ENCODE data around the gene NDUFB8. TPM values are rescaled to one million over a fixed set of nuclear protein-coding genes. Genes with fewer than 3 reads are reported as not detected.

The NDUFB8 gene
- total RNA-seq, 2 donors from 2014 or later, result 356 to 364 TPM

GRCh38 chr10:100510533-100511308 lies 18.9 kb downstream of the NDUFB8 start:
- intact Hi-C loops (cut with DNase I), result loop anchor here in 1 of 2 donors (5.0 kb wide), 1 partner anchor 173 kb away; no protein-coding TSS in a partner anchor
- DNase-seq, result no peak
- ATAC-seq, result peak; percentile 42 to 64

DNA sequence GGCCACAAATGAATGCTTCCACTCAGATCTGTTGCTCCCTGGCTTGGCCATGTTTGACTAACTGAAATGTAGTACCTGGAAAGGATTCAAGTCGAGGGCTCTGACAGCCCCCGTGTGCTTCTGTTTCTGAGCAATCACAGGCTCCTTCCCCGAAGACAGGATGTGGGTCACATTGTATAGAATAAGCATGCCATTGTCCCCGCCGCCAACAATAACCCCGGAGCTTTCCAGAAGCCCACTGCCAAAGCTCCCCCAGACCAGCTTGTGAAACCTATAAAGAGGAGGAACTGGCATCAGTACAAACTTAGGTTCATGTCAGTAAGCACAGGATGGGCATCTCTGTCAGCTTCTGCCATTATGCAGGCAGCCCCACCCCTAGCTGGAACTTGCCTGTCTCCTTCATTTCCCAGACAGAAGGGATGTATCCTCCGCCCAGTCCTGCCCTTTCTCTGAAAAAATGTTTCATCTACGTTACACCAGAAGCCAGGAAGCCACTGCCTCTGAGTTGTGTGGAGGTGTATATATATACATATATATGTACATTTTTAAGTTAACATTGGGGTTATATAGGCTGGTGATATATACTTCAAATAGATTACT lies 20.3 kb downstream of the NDUFB8 start:
- intact Hi-C loops (cut with DNase I), result no loop called here
- DNase-seq (no peak), ATAC-seq (no peak)

DNA sequence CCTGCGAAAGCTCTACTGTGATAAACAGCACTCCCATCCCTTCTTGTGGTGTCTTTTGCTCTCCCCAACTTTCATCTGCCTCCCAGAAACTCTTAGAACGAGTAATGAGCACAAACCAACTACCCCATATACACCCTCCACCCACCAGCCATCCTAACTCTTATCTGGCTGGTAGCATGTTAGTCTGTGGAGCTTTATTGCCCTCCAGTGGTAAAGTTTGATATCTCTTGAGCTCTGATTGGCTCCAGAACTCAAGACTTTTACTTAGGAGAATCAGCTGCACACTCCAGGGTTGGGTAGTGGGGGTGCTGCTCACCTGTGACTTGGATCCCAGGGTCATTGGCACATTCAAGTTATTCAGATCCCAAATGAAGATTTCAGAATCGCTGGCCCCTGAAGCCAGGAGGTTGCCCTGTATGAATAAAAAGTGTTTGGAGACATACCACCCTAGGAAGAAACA lies 20.9 kb downstream of the NDUFB8 start:
- intact Hi-C loops (cut with DNase I), result no loop called here
- no peak for DNase-seq
- peak; percentile 39 to 50 for ATAC-seq

GRCh38 chr10:100508266-100508665 lies 21.4 kb downstream of the NDUFB8 start:
- intact Hi-C loops (cut with DNase I), result no loop called here
- DNase-seq (no peak), ATAC-seq (no peak)

DNA sequence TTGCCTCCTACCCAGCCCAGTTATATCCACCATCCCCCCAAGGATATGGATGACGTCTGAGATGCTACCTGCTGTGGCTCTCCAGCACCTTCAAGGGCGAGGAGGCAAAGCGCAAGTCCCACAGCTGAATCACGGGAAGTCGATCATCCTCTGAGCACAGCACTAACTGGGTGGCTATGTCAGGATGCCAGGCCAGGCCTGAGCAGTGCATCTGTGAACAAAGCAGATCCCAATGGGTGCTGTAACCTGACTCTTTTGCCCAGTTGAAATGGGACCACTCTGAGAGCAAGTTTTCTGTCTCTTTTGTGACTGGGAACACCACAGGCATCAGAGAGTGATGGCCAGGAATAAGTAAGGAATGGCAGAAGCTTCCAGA lies 22.3 kb downstream of the NDUFB8 start:
- no peak for DNase-seq
- intact Hi-C loops (cut with DNase I), result no loop called here
- no peak for ATAC-seq

GRCh38 chr10:100506596-100507356 lies 22.9 kb downstream of the NDUFB8 start:
- no peak for ATAC-seq
- no peak for DNase-seq
- intact Hi-C loops (cut with DNase I), result no loop called here

- DNase-seq (no peak), ATAC-seq (no peak)
- intact Hi-C loops (cut with DNase I), result no loop called here
Measured at GRCh38 chr10:100505164-100505563, 24.5 kb downstream of the NDUFB8 start.

GRCh38 chr10:100504096-100504495 lies 25.6 kb downstream of the NDUFB8 start:
- DNase-seq (no peak), ATAC-seq (no peak)
- intact Hi-C loops (cut with DNase I), result no loop called here

DNA sequence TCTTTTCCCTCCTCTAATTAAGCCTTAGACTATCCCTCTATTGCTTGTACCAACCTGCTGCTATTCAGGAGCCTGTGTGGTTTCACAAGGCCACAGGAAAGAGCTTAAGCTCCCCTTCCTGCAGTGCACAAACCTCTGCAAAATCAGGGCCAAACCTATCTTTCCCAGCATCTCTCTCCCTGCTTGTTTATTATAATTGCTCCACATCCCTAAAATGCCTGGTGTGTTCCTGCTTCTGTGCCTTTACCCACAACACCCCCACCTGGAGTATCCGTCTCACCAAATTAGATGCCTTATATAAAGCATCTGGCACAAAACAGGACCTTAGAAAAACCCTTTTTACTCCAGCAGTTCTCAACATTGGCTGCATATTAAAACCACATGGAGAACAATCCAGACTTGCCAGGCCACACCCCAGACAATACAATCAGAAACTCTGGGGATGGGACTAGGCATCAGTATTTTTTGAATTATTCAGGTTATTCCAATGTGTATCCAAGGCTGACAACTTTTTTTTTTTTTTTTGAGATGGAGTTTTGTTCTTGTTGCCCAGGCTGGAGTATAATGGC lies 26.7 kb downstream of the NDUFB8 start:
- ATAC-seq (no peak), DNase-seq (no peak)
- intact Hi-C loops (cut with DNase I), result no loop called here

DNA sequence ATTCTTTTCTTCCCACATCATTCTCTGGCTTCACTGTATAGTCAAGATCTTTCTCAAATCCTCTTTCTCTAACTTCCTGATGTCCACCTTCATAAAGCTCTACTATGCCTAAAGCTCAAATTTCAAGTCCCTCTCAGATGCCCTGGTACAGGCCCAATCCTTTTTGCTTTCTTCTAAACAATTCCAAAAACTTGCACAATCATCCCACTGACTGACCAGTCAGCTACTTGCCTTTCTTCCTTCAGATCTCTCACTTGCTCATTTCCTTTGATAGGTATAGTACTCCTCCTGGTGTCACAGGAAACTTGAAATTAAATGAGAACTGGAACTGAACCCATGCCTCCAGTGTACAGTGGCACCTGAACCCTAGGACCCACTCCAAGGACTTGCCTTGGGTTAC lies 28.2 kb downstream of the NDUFB8 start:
- ATAC-seq (no peak), DNase-seq (no peak)
- intact Hi-C loops (cut with DNase I), result no loop called here

GRCh38 chr10:100498059-100498458 lies 31.6 kb downstream of the NDUFB8 start:
- no peak for ATAC-seq
- DNase-seq, result no peak
- intact Hi-C loops (cut with DNase I), result no loop called here

DNA sequence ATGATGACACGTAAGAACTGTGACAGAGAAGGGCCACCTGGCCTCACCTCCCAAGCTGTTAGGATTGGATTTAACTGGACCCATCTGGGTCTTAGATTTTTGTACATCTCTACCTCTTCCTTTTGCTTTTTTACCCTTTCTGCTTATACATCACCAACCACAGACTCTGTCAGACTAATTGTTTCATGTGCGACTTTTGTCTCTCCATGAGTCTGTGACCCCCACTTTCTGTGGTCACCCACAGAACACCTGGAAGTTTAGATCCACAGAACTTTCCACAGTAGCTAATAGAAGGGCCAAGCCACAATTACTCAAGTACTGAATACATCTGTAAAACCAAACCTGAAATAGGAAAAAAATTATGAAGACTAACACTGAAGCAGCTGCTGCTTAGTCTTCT lies 33.1 kb downstream of the NDUFB8 start:
- intact Hi-C loops (cut with DNase I), result no loop called here
- DNase-seq, result no peak
- ATAC-seq, result no peak

- DNase-seq (no peak), ATAC-seq (no peak)
- intact Hi-C loops (cut with DNase I), result no loop called here
Measured at GRCh38 chr10:100490531-100490930, 39.1 kb downstream of the NDUFB8 start.

GRCh38 chr10:100489396-100489795 lies 40.3 kb downstream of the NDUFB8 start:
- ATAC-seq, result no peak
- DNase-seq, result no peak
- intact Hi-C loops (cut with DNase I), result no loop called here

GRCh38 chr10:100487529-100487928 lies 42.1 kb downstream of the NDUFB8 start:
- DNase-seq (no peak), ATAC-seq (no peak)
- intact Hi-C loops (cut with DNase I), result no loop called here

GRCh38 chr10:100485801-100486495 lies 43.7 kb downstream of the NDUFB8 start:
- intact Hi-C loops (cut with DNase I), result no loop called here
- ATAC-seq, result no peak
- DNase-seq, result no peak

DNA sequence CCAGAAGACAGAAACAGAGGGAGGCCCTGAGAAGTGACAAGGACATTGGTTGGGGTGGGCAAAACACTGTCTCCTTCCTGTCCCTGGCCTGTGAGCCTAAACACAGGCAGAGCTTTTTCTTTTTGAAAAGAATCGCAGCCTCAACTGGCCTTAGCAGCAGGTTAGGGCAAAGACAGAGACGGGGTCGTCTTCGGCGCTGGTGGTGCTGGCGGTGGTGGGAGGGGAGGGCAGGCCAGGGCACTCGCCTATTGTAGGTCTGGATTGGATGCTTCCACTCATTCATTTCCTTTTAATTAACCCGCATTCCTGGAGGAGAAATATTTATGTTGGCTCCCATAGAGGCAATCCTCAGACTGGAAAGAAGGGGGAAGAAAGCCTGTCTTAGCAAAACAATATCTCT lies 44.3 kb downstream of the NDUFB8 start:
- no peak for ATAC-seq
- DNase-seq, result no peak
- intact Hi-C loops (cut with DNase I), result no loop called here

- ATAC-seq, result no peak
- intact Hi-C loops (cut with DNase I), result no loop called here
- DNase-seq, result no peak
Measured at GRCh38 chr10:100483876-100484666, 45.6 kb downstream of the NDUFB8 start.

GRCh38 chr10:100482834-100483185 lies 46.9 kb downstream of the NDUFB8 start:
- no peak for DNase-seq
- intact Hi-C loops (cut with DNase I), result no loop called here
- ATAC-seq, result no peak

Data from left cardiac atrium (tissue), 4 donors.